Testis (tissue), 3 donors: ENCODE results near the gene UBE2L3. TPM values are rescaled to one million over a fixed set of nuclear protein-coding genes. Genes with fewer than 3 reads are reported as not detected.
A peak's percentile ranks its signal among the peaks of the same experiment; 100 is the strongest.

Experiments used
- DNase-seq: peaks from one replicate; pipeline ENCODE4 v3.0.0-alpha.2; 2019
- H3K27ac ChIP-seq, 2 donors: fragments of 200-600 bp; sonication (generic); one replicate each; pipeline ENCODE4 v1.5.1; 2019
- H3K27me3 ChIP-seq: fragments of 200-600 bp; sonication (generic); one replicate; pipeline ENCODE4 v1.5.1; 2019
- H3K36me3 ChIP-seq: fragments of 200-600 bp; sonication (generic); one replicate; pipeline ENCODE4 v1.5.1; 2017; ENCODE audit warnings: low read depth; ENCODE audit errors: missing control alignments
- H3K4me1 ChIP-seq: fragments of 200-600 bp; sonication (generic); one replicate; pipeline ENCODE4 v1.5.1; 2019
- H3K4me3 ChIP-seq, 2 donors: fragments of 200-600 bp; sonication (generic); one replicate each; pipeline ENCODE4 v1.5.1; 2017 to 2019
- H3K9me3 ChIP-seq: fragments of 200-600 bp; sonication (generic); one replicate; pipeline ENCODE4 v1.5.1; 2017
- CTCF ChIP-seq, 3 experiments: fragments of 450-650 bp in 2 of 3; fragments of 200-600 bp in 1 of 3; sonication (generic) in 1 of 3; IDR thresholded peaks; one replicate each; pipeline ENCODE4 v1.5.1; 2016 to 2019; ENCODE audit warnings: antibody characterized with exemption in 3 of 3, mild to moderate bottlenecking in 2 of 3, moderate library complexity in 1 of 3
- POLR2A ChIP-seq: fragments of 450-650 bp; IDR thresholded peaks from one replicate; pipeline ENCODE4 v1.6.1; 2017; ENCODE audit warnings: antibody characterized with exemption, mild to moderate bottlenecking, moderate library complexity
- WGBS, 2 donors: methylation state at CpG; one replicate each; pipeline ENCODE4 v1.1.5; 2018; 5-methylcytosine and 5-hydroxymethylcytosine counted together
- intact Hi-C: fragments of 100-400 bp; cut with DNase I; formaldehyde crosslinking; loops from one replicate; pipeline ENCODE4 v1.15.1; 2023; ENCODE audit warnings: low total_unique reads
- polyA plus RNA-seq: library from polyadenylated mRNA; stranded (reverse); fragments of 350-450 nt; fragmentation: Illumina TruSeq; extraction: RNeasy Lipid Tissue Mini Kit (QIAGEN cat#74804); gene quantifications from one replicate; pipeline ENCODE4 v1.2.3, GENCODE V29; 2014; ENCODE audit warnings: low read depth, low replicate concordance; ENCODE audit not compliant: insufficient read depth
- total RNA-seq, 2 donors: library from RNA; depleted of rRNA; stranded (reverse); fragments of >200 nt; gene quantifications; one replicate each; pipeline ENCODE4 v1.2.3, GENCODE V29; 2016

UBE2L3 gene
- total and polyA plus RNA-seq, 3 donors from 2014 or later, result 61.4 to 66.8 (median 63.3) TPM

DNA sequence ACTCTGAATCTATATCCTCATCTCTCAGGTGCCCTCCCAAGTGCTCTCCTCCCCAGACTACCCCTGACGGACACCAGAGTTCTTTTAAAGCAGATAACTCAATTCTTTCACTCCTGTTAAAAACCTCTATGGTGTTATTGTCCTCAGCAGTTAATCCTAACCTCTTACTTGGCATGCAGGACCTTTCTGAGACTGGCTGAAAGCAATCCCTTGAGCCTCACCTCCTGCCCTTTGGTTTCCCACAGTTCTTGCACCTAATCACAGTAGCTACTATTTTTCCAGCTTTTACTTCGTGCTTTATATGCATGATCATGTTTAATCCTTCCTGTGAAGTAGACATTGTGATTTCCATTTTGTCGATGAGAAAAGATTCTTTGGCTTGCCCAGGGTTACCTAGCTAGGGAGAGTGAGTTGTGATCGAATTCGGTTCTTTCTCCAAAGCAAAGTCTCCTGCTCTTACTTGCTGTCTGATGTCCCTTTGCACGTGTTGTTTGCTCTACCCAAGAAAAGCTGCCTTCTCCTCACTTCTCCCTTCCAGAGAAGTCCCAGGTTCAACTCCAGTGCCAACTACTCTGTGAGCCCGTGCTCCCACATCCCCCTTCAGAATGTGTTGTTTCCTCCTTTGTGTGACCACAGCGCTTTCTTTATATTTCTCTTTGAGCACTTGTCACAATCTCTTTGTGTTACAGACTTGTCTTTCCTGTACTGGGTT, 2.1 kb downstream of the UBE2L3 start:
- intact Hi-C loops, result no loop called here
- TF ChIP-seq CTCF (IDR thresholded peaks at IDR 0.05) (no peak), POLR2A (no peak)

GRCh38 chr22:21570398-21570797, 2.9 kb downstream of the UBE2L3 start:
- no peak for DNase-seq
- intact Hi-C loops, result no loop called here
- no peaks in the 10 kb centered on the region for H3K27me3 ChIP-seq
- WGBS, 2 donors, result 52 to 54% methylated on average over 4 of the region's 4 CpGs
- H3K9me3 ChIP-seq, result no peaks in the 10 kb centered on the region
- peaks cover 24% of the 10 kb centered on the region for H3K4me1 ChIP-seq
- H3K36me3 ChIP-seq, result no peaks in the 10 kb centered on the region
- TF ChIP-seq POLR2A (no peak), CTCF (IDR thresholded peaks at IDR 0.05) (no peak)
- no peak overlapping the region for H3K4me3 ChIP-seq
- peak overlapping the region in 1 of 2 donors; percentile 19 for H3K27ac ChIP-seq

More for the DNA sequence above, 2.1 kb downstream of the UBE2L3 start:
- Histone ChIP-seq H3K27me3 (no peaks in the 10 kb centered on the region), H3K4me3 (no peak overlapping the region), H3K36me3 (no peaks in the 10 kb centered on the region), H3K4me1 (peaks cover 24% of the 10 kb centered on the region), H3K9me3 (no peaks in the 10 kb centered on the region), H3K27ac (peak overlapping the region in 1 of 2 donors; percentile 19)
- 43 to 48% methylated on average over 8 of the region's 8 CpGs for WGBS, 2 donors
- no peak for DNase-seq

- Histone ChIP-seq H3K9me3 (no peaks in the 10 kb centered on the region), H3K36me3 (no peaks in the 10 kb centered on the region), H3K27ac (no peak overlapping the region), H3K4me1 (peaks cover 24% of the 10 kb centered on the region), H3K4me3 (no peak overlapping the region), H3K27me3 (no peaks in the 10 kb centered on the region)
- intact Hi-C loops, result no loop called here
- DNase-seq, result no peak
- WGBS, 2 donors, result 87 to 90% methylated on average over 4 of the region's 4 CpGs
- TF ChIP-seq CTCF (IDR thresholded peaks at IDR 0.05) (no peak), POLR2A (no peak)
These were observed 4.2 kb downstream of the UBE2L3 start for GRCh38 chr22:21571679-21572078.

- Histone ChIP-seq H3K9me3 (no peaks in the 10 kb centered on the region), H3K36me3 (no peaks in the 10 kb centered on the region), H3K27me3 (no peaks in the 10 kb centered on the region), H3K4me1 (peaks cover 28% of the 10 kb centered on the region), H3K4me3 (no peak overlapping the region), H3K27ac (no peak overlapping the region)
- TF ChIP-seq CTCF (IDR thresholded peaks at IDR 0.05), result no peak
- no peak for TF ChIP-seq POLR2A
- no peak for DNase-seq
- 63 to 67% methylated on average over 6 of the region's 6 CpGs for WGBS, 2 donors
- intact Hi-C loops, result no loop called here
These were observed 5.8 kb downstream of the UBE2L3 start for GRCh38 chr22:21573293-21573734.
